ENCODE results near the gene OTULIN.

Gene OTULIN

GRCh38 chr5:14739538-14739937 lies 75.0 kb downstream of the OTULIN start:
- H3K79me2 ChIP-seq (ENCODE audit: insufficient read depth, low read length), result no peaks in the 10 kb centered on the region
- H3K27me3 ChIP-seq (ENCODE audit: insufficient read depth, low read length), result no peaks in the 10 kb centered on the region
- no peak overlapping the region for H2AFZ ChIP-seq (ENCODE audit: low read length)
- TF ChIP-seq CTCF (IDR thresholded peaks at IDR 0.05; ENCODE audit: low read length) (no peak), EZH2 (IDR thresholded peaks at IDR 0.05; ENCODE audit: borderline replicate concordance, low read length) (no peak)
- H3F3A ChIP-seq (ENCODE audit: insufficient read depth, low read length), result no peaks in the 10 kb centered on the region
- H3K9ac ChIP-seq (ENCODE audit: low read length), result no peak overlapping the region
- no peak overlapping the region for H3K27ac ChIP-seq (ENCODE audit: low read depth, low read length, poor library complexity, severe bottlenecking)
- no peaks in the 10 kb centered on the region for H3K9me3 ChIP-seq (ENCODE audit: low read length)
- no peak overlapping the region for H3K4me3 ChIP-seq (ENCODE audit: low read depth, low read length, poor library complexity, severe bottlenecking)
- peaks cover 19% of the 10 kb centered on the region for H3K4me1 ChIP-seq (ENCODE audit: insufficient read depth, low read length, severe bottlenecking)
- no peaks in the 10 kb centered on the region for H3K9me2 ChIP-seq (ENCODE audit: low read depth, low read length)
- no peak overlapping the region for H3K4me2 ChIP-seq (ENCODE audit: low read length)
- H3K36me3 ChIP-seq (ENCODE audit: insufficient read depth, low read length), result peaks cover 39% of the 10 kb centered on the region; the same call in 1 of the 2 replicates
- H4K20me1 ChIP-seq (ENCODE audit: insufficient read depth, low read length), result no peaks in the 10 kb centered on the region

GRCh38 chr5:14739981-14740380 lies 75.5 kb downstream of the OTULIN start:
- H4K20me1 ChIP-seq (ENCODE audit: insufficient read depth, low read length), result no peaks in the 10 kb centered on the region
- H3K27me3 ChIP-seq (ENCODE audit: insufficient read depth, low read length), result no peaks in the 10 kb centered on the region
- no peaks in the 10 kb centered on the region for H3K9me3 ChIP-seq (ENCODE audit: low read length)
- TF ChIP-seq CTCF (IDR thresholded peaks at IDR 0.05; ENCODE audit: low read length), result no peak
- TF ChIP-seq EZH2 (IDR thresholded peaks at IDR 0.05; ENCODE audit: borderline replicate concordance, low read length), result no peak
- no peak overlapping the region for H3K27ac ChIP-seq (ENCODE audit: low read depth, low read length, poor library complexity, severe bottlenecking)
- H2AFZ ChIP-seq (ENCODE audit: low read length), result no peak overlapping the region
- H3K4me1 ChIP-seq (ENCODE audit: insufficient read depth, low read length, severe bottlenecking), result peaks cover 19% of the 10 kb centered on the region
- H3K79me2 ChIP-seq (ENCODE audit: insufficient read depth, low read length), result no peaks in the 10 kb centered on the region
- no peaks in the 10 kb centered on the region for H3F3A ChIP-seq (ENCODE audit: insufficient read depth, low read length)
- H3K9me2 ChIP-seq (ENCODE audit: low read depth, low read length), result no peaks in the 10 kb centered on the region
- no peak overlapping the region for H3K4me3 ChIP-seq (ENCODE audit: low read depth, low read length, poor library complexity, severe bottlenecking)
- H3K9ac ChIP-seq (ENCODE audit: low read length), result no peak overlapping the region
- no peak overlapping the region for H3K4me2 ChIP-seq (ENCODE audit: low read length)
- H3K36me3 ChIP-seq (ENCODE audit: insufficient read depth, low read length), result peaks cover 39% of the 10 kb centered on the region; the same call in 1 of the 2 replicates

DNA sequence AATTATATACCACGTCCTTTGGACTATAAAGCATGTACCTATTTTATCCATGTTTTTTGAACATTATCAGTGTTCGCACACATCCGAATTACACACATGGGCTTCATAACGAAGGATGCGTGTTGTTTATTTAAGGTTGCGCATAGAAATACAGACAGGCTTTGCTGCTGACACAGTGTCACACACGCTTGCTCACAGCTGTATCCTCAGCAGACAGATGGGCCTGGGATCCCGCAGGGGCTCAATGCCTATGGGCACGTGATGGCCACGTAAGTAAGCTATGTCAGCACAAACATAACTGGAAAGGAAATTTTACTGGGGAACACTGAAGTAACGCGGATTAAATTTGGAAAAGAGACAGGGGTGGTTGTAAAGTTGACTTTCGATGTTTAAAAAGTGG lies 76.6 kb downstream of the OTULIN start:
- Histone ChIP-seq H3K4me1 (ENCODE audit: insufficient read depth, low read length, severe bottlenecking) (peaks cover 26% of the 10 kb centered on the region), H2AFZ (ENCODE audit: low read length) (no peak overlapping the region), H3K9ac (ENCODE audit: low read length) (no peak overlapping the region), H3K27ac (ENCODE audit: low read depth, low read length, poor library complexity, severe bottlenecking) (no peak overlapping the region), H3F3A (ENCODE audit: insufficient read depth, low read length) (no peaks in the 10 kb centered on the region), H3K9me3 (ENCODE audit: low read length) (no peaks in the 10 kb centered on the region), H3K4me2 (ENCODE audit: low read length) (no peak overlapping the region), H3K27me3 (ENCODE audit: insufficient read depth, low read length) (no peaks in the 10 kb centered on the region), H3K4me3 (ENCODE audit: low read depth, low read length, poor library complexity, severe bottlenecking) (no peak overlapping the region), H3K9me2 (ENCODE audit: low read depth, low read length) (no peaks in the 10 kb centered on the region), H4K20me1 (ENCODE audit: insufficient read depth, low read length) (no peaks in the 10 kb centered on the region), H3K36me3 (ENCODE audit: insufficient read depth, low read length) (peaks cover 39% of the 10 kb centered on the region; the same call in 1 of the 2 replicates), H3K79me2 (ENCODE audit: insufficient read depth, low read length) (no peaks in the 10 kb centered on the region)
- TF ChIP-seq CTCF (IDR thresholded peaks at IDR 0.05; ENCODE audit: low read length) (no peak), EZH2 (IDR thresholded peaks at IDR 0.05; ENCODE audit: borderline replicate concordance, low read length) (no peak)
